Fibroblast of villous mesenchyme (primary cell): ENCODE measurements around the gene OR4N5. TPM values are rescaled to one million over a fixed set of nuclear protein-coding genes. Genes with fewer than 3 reads are reported as not detected.
"Not testable (repeated sequence)": the region's sequence is repeated elsewhere in the genome, so short reads cannot be mapped to it uniquely, and the experiment has no call there.

ENCODE experiments used
- DNase-seq: peaks from one replicate; pipeline ENCODE4 v3.0.0-alpha.2; 2010; ENCODE audit warnings: low read depth
- H3K4me3 ChIP-seq: 2 replicates; pipeline ENCODE4 v1.5.1; 2011; ENCODE audit warnings: low read depth, mild to moderate bottlenecking, low read length
- total RNA-seq: library from RNA; depleted of rRNA; stranded (reverse); fragments of >200 nt; gene quantifications from 2 replicates; pipeline ENCODE4 v1.2.3, GENCODE V29; 2012
- TF ChIP-seq, protein P1 (sequence below): IDR thresholded peaks from 2 replicates; pipeline ENCODE4 v1.5.1; 2012; ENCODE audit warnings: low read depth, mild to moderate bottlenecking, low read length; ENCODE audit not compliant: insufficient read depth

Gene OR4N5
- total RNA-seq = not detected in 2 replicates

- TF ChIP-seq, protein P1, sequence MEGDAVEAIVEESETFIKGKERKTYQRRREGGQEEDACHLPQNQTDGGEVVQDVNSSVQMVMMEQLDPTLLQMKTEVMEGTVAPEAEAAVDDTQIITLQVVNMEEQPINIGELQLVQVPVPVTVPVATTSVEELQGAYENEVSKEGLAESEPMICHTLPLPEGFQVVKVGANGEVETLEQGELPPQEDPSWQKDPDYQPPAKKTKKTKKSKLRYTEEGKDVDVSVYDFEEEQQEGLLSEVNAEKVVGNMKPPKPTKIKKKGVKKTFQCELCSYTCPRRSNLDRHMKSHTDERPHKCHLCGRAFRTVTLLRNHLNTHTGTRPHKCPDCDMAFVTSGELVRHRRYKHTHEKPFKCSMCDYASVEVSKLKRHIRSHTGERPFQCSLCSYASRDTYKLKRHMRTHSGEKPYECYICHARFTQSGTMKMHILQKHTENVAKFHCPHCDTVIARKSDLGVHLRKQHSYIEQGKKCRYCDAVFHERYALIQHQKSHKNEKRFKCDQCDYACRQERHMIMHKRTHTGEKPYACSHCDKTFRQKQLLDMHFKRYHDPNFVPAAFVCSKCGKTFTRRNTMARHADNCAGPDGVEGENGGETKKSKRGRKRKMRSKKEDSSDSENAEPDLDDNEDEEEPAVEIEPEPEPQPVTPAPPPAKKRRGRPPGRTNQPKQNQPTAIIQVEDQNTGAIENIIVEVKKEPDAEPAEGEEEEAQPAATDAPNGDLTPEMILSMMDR = no peak
These were observed at the start of gene OR4N5 for GRCh38 chr14:20138520-20138919. Gene OR4N5 (plus strand): TSS chr14:20138820. CDS start chr14:20143736, 4,916 bp downstream.

GRCh38 chr14:20092050-20092449 is 46.6 kb upstream of the OR4N5 start:
- H3K4me3 ChIP-seq = no peak overlapping the region
- DNase-seq = no peak
- TF ChIP-seq, protein P1 = no peak

More at GRCh38 chr14:20138520-20138919, at the start of gene OR4N5:
- H3K4me3 ChIP-seq = no peak within 1 kb of the TSS
- DNase-seq = no peak

- no peak for DNase-seq
- H3K4me3 ChIP-seq = no peak overlapping the region
- TF ChIP-seq, protein P1 = no peak
These were observed 45.2 kb upstream of the OR4N5 start for GRCh38 chr14:20093442-20093841.

- DNase-seq, H3K4me3 ChIP-seq: not testable (repeated sequence)
These were observed 39.5 kb upstream of the OR4N5 start for GRCh38 chr14:20098926-20099770.

- H3K4me3 ChIP-seq = no peak within 1 kb of the TSS
- TF ChIP-seq, protein P1 = no peak
- no peak for DNase-seq
These were observed 28.2 kb upstream of the OR4N5 start, which contains the start of gene OR4K17 for GRCh38 chr14:20110438-20110837. Gene OR4K17 (plus strand): TSS chr14:20110739. CDS start chr14:20117500, 6,761 bp downstream.

GRCh38 chr14:20112321-20112720 is 26.3 kb upstream of the OR4N5 start:
- DNase-seq = no peak
- TF ChIP-seq, protein P1 = no peak
- H3K4me3 ChIP-seq = no peak overlapping the region

- TF ChIP-seq, protein P1 = no peak
- no peak for DNase-seq
These were observed 21.9 kb upstream of the OR4N5 start for GRCh38 chr14:20116748-20117147.

More at GRCh38 chr14:20116748-20117147, 21.9 kb upstream of the OR4N5 start:
- H3K4me3 ChIP-seq = no peak overlapping the region
